ENCODE results near the gene PPP1R2C. TPM values are rescaled to one million over a fixed set of nuclear protein-coding genes. Genes with fewer than 3 reads are reported as not detected.

The PPP1R2C gene
- total RNA-seq, result under 1 TPM in 1 of 2 donors, not detected in 1; 0.38 TPM

DNA sequence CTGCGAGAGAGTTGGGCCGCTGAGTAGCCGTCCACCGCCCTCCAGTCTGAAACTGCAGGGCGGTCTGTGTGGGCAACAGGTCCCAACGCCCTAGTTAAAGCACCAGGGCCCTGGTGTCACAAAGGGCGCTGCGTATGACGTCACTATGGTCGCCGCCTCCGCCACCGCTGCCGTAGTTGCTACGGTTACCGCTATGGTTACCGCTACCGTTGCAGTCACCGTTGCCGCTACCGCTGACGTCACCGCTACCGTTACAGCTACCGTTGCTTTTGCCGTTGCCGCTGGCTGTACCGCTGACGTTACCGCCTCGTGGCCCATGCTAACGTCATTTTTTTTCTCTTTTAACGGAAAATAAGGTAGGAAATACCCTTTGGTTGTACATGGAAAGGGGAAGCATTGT, at the start of gene PPP1R2C:
TSS of gene PPP1R2C (minus strand) at position 68 of the 400 bp plus-strand sequence. CDS start 84 bp downstream, outside the sequence.
- ATAC-seq (replicated peaks in 1 of 2), result peak in 1 of 2 donors; percentile 70
- Mint-ChIP-seq H3K4me3 (peak within 1 kb of the TSS in 1 of 2 donors; percentile 16), H3K27me3 (ENCODE audit: low read depth) (peaks cover 12% of the 10 kb centered on the region), H3K36me3 (ENCODE audit: insufficient read depth in 2 of 2) (peaks cover 6 to 12% of the 10 kb centered on the region in 2 donors), H3K27ac (no peak within 1 kb of the TSS), H3K4me1 (ENCODE audit: low read depth) (peaks cover 7% of the 10 kb centered on the region), H3K9me3 (peaks cover 4 to 5% of the 10 kb centered on the region in 2 donors)
- peak in 1 of 2 donors; percentile 59 for DNase-seq

DNA sequence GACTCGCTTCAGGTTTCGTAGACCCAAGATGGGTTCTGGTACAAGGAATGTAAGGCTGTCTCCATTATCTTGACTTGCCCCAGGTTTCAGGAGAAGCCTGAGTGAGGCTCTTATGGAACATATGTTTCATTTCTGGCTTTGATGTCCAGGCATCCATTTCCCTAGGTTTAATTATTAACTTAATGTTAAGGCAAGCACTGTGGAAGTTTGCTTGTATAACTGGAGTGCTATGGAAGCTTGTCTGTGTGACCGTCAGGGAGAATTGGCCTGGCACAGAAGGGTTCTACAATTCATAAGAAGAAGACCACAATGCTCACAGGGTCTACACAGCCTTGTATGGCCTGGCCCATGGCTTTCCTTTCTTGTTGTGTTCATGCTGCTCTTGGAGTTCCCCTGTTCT, 47.2 kb upstream of the PPP1R2C start:
- Mint-ChIP-seq H3K4me3 (no peak overlapping the region), H3K27me3 (ENCODE audit: low read depth) (no peaks in the 10 kb centered on the region), H3K36me3 (ENCODE audit: insufficient read depth in 2 of 2) (no peaks in the 10 kb centered on the region), H3K9me3 (no peaks in the 10 kb centered on the region), H3K4me1 (ENCODE audit: low read depth) (no peaks in the 10 kb centered on the region), H3K27ac (no peak overlapping the region)
- DNase-seq (no peak), ATAC-seq (replicated peaks in 1 of 2) (no peak)

DNA sequence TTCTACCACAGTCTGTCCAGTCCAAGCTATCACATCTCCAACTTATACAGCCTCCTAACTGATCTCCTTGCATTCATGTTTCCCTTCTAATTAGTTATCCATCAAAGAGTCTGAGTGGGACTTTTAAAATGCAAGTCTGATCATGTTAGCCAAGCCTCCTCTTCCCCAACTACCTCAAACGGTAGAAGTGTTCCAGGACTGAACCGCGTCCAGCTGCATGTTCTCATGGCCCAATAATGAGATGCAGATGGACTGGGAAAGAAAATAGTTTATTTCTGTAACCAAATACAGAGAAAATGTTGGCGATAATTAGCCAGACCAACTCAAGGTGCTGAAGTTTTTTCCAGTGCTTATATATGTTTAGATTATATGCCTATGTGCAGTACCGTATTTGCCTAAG, 46.6 kb upstream of the PPP1R2C start:
- no peak for DNase-seq
- Mint-ChIP-seq H3K9me3 (no peaks in the 10 kb centered on the region), H3K4me3 (no peak overlapping the region), H3K27ac (no peak overlapping the region), H3K4me1 (ENCODE audit: low read depth) (no peaks in the 10 kb centered on the region), H3K36me3 (ENCODE audit: insufficient read depth in 2 of 2) (no peaks in the 10 kb centered on the region), H3K27me3 (ENCODE audit: low read depth) (no peaks in the 10 kb centered on the region)
- no peak for ATAC-seq (replicated peaks in 1 of 2)

DNA sequence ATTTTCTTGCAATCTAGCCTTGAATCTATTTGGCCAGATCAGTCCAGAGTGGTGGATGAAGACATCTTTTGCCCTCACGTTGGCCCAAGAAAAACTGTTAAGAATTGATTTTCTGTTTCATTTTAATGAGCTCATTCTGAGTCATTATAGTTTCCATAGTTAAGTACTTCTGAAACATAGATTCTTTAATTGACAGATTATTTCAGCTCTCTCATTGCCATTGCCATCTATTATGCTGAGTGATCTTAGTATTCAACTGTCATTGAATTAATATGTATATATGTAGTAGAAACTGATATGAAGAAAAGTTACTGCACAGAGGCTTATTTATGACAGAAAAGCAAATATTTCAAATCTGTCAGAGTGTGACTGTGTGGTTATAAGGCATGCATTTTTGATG, 45.5 kb upstream of the PPP1R2C start:
- no peak for ATAC-seq (replicated peaks in 1 of 2)
- H3K4me3 Mint-ChIP-seq, result no peak overlapping the region

DNA sequence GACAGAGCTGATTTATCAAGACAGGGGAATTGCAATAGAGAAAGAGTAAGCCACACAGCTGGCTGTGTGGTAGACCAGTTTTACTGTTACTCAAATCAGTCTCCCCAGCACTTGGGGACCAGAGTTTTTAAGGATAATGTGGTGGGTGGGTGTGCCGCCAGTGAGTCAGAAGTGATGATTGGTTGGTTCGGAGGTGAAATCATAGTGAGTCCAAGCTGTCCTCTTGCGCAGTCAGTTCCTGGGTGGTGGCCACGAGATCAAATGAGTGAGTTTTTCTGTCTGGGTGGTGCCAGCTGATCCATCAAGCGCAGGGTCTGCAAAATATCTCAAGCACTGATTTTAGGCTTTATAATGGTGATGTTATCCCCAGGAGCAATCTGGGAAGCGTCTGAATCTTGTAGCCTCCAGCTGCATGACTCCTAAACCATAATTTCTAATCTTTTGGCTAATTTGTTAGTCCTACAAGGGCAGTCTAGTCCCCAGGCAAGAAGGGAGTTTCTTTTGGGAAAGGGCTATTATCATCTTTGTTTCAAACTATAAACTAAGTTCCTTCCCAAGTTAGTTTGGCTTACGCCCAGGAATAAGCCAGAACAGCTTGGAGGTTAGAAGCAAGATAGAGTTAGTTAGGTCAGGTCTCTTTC, 44.0 kb upstream of the PPP1R2C start:
- no peak for ATAC-seq (replicated peaks in 1 of 2)
- DNase-seq, result no peak
- H3K27ac Mint-ChIP-seq, result no peak overlapping the region
- no peaks in the 10 kb centered on the region for H3K4me1 Mint-ChIP-seq (ENCODE audit: low read depth)
- peaks cover 3 to 5% of the 10 kb centered on the region in 2 donors for H3K9me3 Mint-ChIP-seq
- H3K36me3 Mint-ChIP-seq (ENCODE audit: insufficient read depth in 2 of 2), result peaks cover 3% of the 10 kb centered on the region in 2 donors
- no peak overlapping the region for H3K4me3 Mint-ChIP-seq
- no peaks in the 10 kb centered on the region for H3K27me3 Mint-ChIP-seq (ENCODE audit: low read depth)

More for the DNA sequence above, 45.5 kb upstream of the PPP1R2C start:
- Mint-ChIP-seq H3K4me1 (ENCODE audit: low read depth) (no peaks in the 10 kb centered on the region), H3K36me3 (ENCODE audit: insufficient read depth in 2 of 2) (peaks cover 3% of the 10 kb centered on the region in 2 donors), H3K27ac (no peak overlapping the region), H3K9me3 (peaks cover 3 to 5% of the 10 kb centered on the region in 2 donors), H3K27me3 (ENCODE audit: low read depth) (no peaks in the 10 kb centered on the region)
- DNase-seq, result no peak

DNA sequence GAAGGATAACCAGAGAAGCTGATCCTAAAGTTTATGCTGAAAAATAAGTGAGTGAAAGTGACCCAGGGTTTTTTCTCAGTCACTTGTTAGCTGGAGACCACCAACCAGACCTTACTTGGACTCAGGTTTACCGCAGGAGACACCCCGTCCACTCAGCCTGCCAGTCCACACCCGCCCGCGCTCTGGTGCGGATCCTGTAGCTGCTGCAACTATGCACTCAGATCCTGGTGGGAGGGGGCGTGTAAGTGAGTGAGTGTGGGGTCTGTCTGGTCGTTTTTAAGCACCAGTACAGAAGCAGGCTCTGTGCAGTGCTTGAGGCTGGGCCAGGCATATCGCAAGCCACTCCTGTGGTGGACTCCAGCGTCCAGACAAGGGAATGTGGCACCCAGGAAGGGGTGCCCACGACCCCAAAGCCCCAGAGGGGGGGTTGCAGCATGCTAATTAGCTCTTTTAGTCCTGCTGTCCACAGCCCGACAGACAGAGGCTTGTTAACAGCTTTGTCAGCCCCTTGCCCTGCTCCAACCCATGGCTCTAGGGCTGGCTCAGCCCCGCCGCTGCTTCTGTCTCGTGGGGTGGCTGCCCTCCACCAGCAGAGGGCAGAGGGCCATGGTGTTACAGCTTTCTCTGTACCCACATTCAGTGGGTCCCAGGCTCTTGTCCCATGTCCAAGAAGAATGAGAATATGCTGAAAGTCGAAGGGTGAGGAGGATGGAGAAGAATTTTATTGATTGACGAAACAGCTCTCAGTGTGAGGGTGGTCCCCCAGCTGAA, 40.4 kb upstream of the PPP1R2C start:
- H3K4me1 Mint-ChIP-seq (ENCODE audit: low read depth), result no peaks in the 10 kb centered on the region
- no peak overlapping the region for H3K27ac Mint-ChIP-seq
- H3K27me3 Mint-ChIP-seq (ENCODE audit: low read depth), result peaks cover 6% of the 10 kb centered on the region
- H3K9me3 Mint-ChIP-seq, result peaks cover 15 to 17% of the 10 kb centered on the region in 2 donors
- peaks cover 13 to 15% of the 10 kb centered on the region in 2 donors for H3K36me3 Mint-ChIP-seq (ENCODE audit: insufficient read depth in 2 of 2)
- ATAC-seq (replicated peaks in 1 of 2) (no peak), DNase-seq (no peak)
- no peak overlapping the region for H3K4me3 Mint-ChIP-seq

DNA sequence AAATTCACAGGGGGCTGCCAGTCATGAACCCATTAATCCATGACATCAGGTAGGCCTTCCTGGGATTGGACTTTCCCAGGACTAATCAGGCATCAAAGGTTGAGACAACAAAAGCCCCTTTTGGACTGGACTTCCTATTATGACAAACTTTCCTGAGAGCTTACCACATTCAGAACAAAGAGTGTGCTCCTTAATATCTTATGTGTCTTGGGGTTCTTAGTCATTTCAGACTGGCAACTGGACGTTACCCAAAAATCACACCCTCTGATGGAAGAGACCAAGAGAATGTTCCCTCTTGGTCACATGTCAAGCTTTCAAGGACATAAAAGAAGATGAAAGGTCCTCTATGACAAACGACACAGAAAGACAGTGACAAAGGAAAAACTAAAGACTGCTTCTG, 31.6 kb upstream of the PPP1R2C start:
- Mint-ChIP-seq H3K27me3 (ENCODE audit: low read depth) (peaks cover 11% of the 10 kb centered on the region), H3K36me3 (ENCODE audit: insufficient read depth in 2 of 2) (peaks cover 5 to 7% of the 10 kb centered on the region in 2 donors), H3K4me3 (no peak overlapping the region), H3K4me1 (ENCODE audit: low read depth) (no peaks in the 10 kb centered on the region), H3K27ac (no peak overlapping the region), H3K9me3 (peaks cover 7 to 8% of the 10 kb centered on the region in 2 donors)
- ATAC-seq (replicated peaks in 1 of 2) (no peak), DNase-seq (no peak)

DNA sequence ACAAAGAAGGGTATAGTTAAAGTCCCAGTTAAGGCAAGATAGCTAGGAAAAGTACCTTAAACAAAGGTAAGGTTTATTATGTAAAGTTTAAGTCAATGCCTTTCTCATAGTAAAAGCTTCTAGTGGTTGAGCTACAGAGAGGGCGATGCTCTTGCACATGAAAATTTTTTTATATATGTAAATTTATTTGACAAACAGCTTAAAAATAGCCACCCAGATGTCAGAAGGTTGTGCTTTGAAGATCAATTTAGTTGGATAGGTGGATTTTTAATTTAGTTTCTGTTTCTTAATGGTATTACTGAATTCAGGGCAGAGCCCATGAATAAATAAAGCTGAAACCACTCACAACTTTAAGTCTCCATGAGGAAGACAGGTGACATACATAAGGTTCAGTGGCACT, 29.4 kb upstream of the PPP1R2C start:
- DNase-seq (no peak), ATAC-seq (replicated peaks in 1 of 2) (no peak)
- H3K4me3 Mint-ChIP-seq, result no peak overlapping the region
- H3K4me1 Mint-ChIP-seq (ENCODE audit: low read depth), result no peaks in the 10 kb centered on the region
- H3K36me3 Mint-ChIP-seq (ENCODE audit: insufficient read depth in 2 of 2), result no peaks in the 10 kb centered on the region
- peaks cover 5% of the 10 kb centered on the region for H3K27me3 Mint-ChIP-seq (ENCODE audit: low read depth)
- no peaks in the 10 kb centered on the region for H3K9me3 Mint-ChIP-seq
- no peak overlapping the region for H3K27ac Mint-ChIP-seq

DNA sequence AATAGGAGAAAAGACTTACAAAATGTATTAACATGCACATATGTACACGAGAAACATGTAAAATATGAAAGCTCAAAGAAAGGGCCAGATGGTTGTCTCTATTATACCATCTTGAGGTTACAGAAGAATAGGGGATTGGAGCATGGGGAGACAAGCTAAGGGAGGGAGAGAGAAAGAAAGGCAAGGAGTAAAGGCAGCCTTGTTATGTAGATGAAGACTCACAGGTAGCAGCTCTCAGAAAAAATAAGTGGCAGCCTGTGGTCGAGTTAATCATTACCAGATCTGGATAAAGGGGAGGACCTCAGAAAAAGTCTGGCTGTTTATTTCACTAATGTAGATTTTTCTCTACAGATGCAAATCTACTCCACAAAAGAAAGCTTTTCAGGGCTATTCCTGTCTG, 26.6 kb upstream of the PPP1R2C start:
- ATAC-seq (replicated peaks in 1 of 2), result no peak
- no peaks in the 10 kb centered on the region for H3K4me1 Mint-ChIP-seq (ENCODE audit: low read depth)
- H3K9me3 Mint-ChIP-seq, result peaks cover 0 to 1% of the 10 kb centered on the region in 2 donors
- H3K27ac Mint-ChIP-seq, result no peak overlapping the region
- peaks cover 0 to 1% of the 10 kb centered on the region in 2 donors for H3K36me3 Mint-ChIP-seq (ENCODE audit: insufficient read depth in 2 of 2)
- DNase-seq, result no peak
- H3K27me3 Mint-ChIP-seq (ENCODE audit: low read depth), result peaks cover 5% of the 10 kb centered on the region
- H3K4me3 Mint-ChIP-seq, result no peak overlapping the region

DNA sequence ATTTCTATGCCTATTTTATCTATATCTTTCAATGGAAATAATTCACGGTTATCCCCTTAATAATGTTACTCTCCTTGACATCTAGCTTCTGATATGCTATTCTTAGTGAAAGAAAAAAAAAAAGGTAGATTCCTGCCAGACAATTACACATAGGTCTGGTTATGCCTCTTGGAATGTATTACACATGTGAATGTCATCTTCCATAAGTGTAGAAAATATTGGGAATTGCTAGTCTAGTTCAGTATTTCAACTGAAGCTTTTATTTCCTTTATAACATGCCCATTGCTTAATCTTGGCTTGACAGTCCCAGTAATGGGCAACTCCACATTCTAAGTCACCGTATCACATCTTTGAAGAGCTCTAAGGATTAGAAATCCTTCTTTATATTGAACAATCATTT, 25.4 kb upstream of the PPP1R2C start:
- Mint-ChIP-seq H3K9me3 (peaks cover 0 to 1% of the 10 kb centered on the region in 2 donors), H3K4me1 (ENCODE audit: low read depth) (no peaks in the 10 kb centered on the region), H3K27me3 (ENCODE audit: low read depth) (peaks cover 1% of the 10 kb centered on the region), H3K27ac (no peak overlapping the region), H3K36me3 (ENCODE audit: insufficient read depth in 2 of 2) (peaks cover 0 to 1% of the 10 kb centered on the region in 2 donors), H3K4me3 (no peak overlapping the region)
- ATAC-seq (replicated peaks in 1 of 2) (no peak), DNase-seq (no peak)

DNA sequence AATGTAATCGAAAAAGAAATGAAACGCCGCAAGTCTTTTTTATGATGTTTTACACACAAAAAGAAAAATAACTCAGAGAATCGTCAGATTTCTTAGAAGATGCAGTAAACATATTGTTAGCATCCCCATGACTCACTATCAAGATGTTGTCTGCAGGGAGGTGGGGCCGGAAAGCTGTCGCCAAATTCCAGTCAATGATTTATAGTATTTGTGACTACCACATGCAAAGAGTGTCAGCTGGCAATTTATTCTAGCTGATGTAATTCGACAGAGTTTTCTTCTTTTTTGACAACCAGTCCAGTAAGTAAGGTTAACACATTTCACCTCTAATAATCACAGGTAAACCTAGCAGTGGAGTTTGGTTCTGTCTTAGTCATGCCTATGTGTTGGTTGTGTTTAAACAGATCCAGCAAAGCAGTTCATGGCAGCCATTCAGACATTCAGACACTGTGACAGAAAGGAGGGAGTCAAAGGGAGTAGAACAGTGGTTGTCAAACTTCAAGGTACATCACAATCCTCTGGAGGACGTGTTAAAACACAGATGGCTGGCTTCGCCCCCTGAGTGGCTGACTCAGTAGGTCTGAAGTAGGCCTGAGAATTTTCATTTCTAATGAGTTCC, 19.8 kb upstream of the PPP1R2C start:
- peaks cover 0 to 5% of the 10 kb centered on the region in 2 donors for H3K9me3 Mint-ChIP-seq
- H3K36me3 Mint-ChIP-seq (ENCODE audit: insufficient read depth in 2 of 2), result peaks cover 0 to 2% of the 10 kb centered on the region in 2 donors
- H3K27me3 Mint-ChIP-seq (ENCODE audit: low read depth), result no peaks in the 10 kb centered on the region
- H3K4me3 Mint-ChIP-seq, result no peak overlapping the region
- DNase-seq (no peak), ATAC-seq (replicated peaks in 1 of 2) (no peak)
- no peaks in the 10 kb centered on the region for H3K4me1 Mint-ChIP-seq (ENCODE audit: low read depth)
- H3K27ac Mint-ChIP-seq, result no peak overlapping the region

DNA sequence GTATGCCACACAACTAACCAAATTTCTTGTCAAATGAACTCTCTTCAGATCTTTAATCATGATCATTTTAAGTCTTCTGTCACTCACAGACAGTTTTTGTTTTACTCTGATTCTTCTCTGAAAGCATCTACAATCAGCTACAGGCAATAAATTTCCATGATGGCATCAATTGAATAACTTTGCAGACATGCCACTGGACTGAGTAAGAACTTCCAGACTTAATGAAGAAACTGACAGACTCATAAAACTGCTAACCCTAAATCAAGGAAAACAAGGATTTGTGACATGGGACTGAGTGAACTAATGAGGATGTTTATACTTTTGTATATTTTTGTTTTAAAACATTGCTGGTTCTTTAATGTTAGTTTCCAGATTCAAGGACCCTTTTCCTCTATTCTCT, 5.5 kb upstream of the PPP1R2C start:
- Mint-ChIP-seq H3K4me1 (ENCODE audit: low read depth) (peaks cover 7% of the 10 kb centered on the region), H3K36me3 (ENCODE audit: insufficient read depth in 2 of 2) (peaks cover 2 to 12% of the 10 kb centered on the region in 2 donors), H3K27ac (no peak overlapping the region), H3K27me3 (ENCODE audit: low read depth) (peaks cover 6% of the 10 kb centered on the region), H3K4me3 (no peak overlapping the region), H3K9me3 (peaks cover 0 to 7% of the 10 kb centered on the region in 2 donors)
- DNase-seq, result no peak
- no peak for ATAC-seq (replicated peaks in 1 of 2)

DNA sequence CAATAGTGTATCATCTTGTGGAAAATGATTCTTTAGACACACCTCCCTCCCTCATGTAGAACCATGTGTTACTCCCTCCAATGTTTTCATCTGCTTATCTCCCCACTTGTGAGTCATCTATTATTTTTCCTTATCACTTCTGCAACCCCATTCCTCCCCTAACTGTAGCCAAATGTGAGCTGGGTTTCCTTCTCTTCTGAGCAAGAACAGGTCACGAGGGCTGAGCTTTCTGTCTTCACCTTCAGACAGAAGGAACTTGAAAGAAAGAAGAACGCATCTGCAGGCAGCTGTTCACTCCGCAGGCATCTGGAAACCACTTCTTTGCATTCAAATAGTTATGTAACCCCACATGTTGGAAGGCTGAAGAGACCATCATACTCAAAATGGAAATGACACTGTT, 1.8 kb downstream of the PPP1R2C start:
- ATAC-seq (replicated peaks in 1 of 2) (no peak), DNase-seq (no peak)
- peaks cover 7% of the 10 kb centered on the region for H3K4me1 Mint-ChIP-seq (ENCODE audit: low read depth)
- no peak overlapping the region for H3K27ac Mint-ChIP-seq
- peaks cover 4 to 5% of the 10 kb centered on the region in 2 donors for H3K9me3 Mint-ChIP-seq
- peaks cover 12% of the 10 kb centered on the region for H3K27me3 Mint-ChIP-seq (ENCODE audit: low read depth)
- no peak overlapping the region for H3K4me3 Mint-ChIP-seq
- peaks cover 6 to 12% of the 10 kb centered on the region in 2 donors for H3K36me3 Mint-ChIP-seq (ENCODE audit: insufficient read depth in 2 of 2)

Data from activated T-cell treated with anti-CD3 and anti-CD28 coated beads, Interleukin-2, amount 50 U/mL, for 72 hours (primary cell).